Measurements from ENCODE around the gene HNRNPA0. TPM values are rescaled to one million over a fixed set of nuclear protein-coding genes. Genes with fewer than 3 reads are reported as not detected.

The HNRNPA0 gene
- total RNA-seq, 4 donors from 2014 or later = 5.9 to 44.7 (median 21.0) TPM

DNA sequence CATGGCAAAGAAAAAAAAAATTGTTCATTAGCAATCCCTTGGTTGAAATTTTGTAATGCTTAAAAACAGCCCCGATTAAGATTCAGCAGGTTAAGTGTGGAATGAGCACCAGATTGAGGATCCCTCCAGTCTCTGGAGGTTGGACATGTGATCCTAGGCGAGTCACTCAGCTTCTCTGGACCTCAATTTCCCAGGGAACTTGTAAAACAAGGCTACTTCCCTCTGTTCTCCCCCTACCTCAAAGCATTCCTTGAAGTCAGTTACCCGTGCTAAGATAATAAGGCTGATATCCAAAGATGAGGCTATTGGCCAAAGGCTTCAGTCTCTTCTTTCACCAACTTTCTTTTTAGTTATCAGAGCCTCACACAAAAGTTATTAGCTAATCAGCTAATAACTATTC lies 21.2 kb downstream of the HNRNPA0 start:
- TF ChIP-seq POLR2A (IDR thresholded peaks at IDR 0.05) (no peak), CTCF (IDR thresholded peaks at IDR 0.05) (no peak)
- no peak overlapping the region for H3K4me3 ChIP-seq
- H3K36me3 ChIP-seq = no peaks in the 10 kb centered on the region
- H3K4me1 ChIP-seq = peaks cover 0 to 6% of the 10 kb centered on the region in 2 donors
- DNase-seq = no peak
- intact Hi-C loops (cut with DNase I; ENCODE audit: low total_unique reads) = no loop called here
- no peaks in the 10 kb centered on the region for H3K9me3 ChIP-seq
- no peak overlapping the region for H3K27ac ChIP-seq
- H3K27me3 ChIP-seq = no peaks in the 10 kb centered on the region

DNA sequence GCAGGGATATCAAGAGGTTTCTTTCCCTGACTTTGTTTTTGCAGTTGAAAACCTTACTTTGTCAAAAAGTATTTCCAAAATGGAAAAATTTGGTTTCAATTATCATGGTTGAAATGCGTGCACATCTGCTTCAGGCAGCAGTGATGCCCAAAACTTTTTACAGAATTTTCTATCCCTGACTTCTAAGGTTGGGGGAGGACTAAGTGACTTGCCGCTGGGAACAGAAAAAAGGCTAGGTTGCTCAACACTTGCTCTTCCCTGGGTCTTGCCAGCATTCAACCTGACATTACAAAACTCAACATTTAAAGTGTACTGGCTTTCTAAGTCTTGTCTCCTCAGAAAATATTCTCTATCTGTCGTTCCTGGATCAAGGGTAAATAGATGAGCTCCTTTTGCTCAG lies 23.0 kb downstream of the HNRNPA0 start:
- Histone ChIP-seq H3K27ac (no peak overlapping the region), H3K27me3 (no peaks in the 10 kb centered on the region), H3K36me3 (no peaks in the 10 kb centered on the region), H3K4me1 (peaks cover 0 to 6% of the 10 kb centered on the region in 2 donors), H3K9me3 (no peaks in the 10 kb centered on the region), H3K4me3 (no peak overlapping the region)
- DNase-seq = peak in 1 of 2 donors; percentile 34
- intact Hi-C loops (cut with DNase I; ENCODE audit: low total_unique reads) = no loop called here
- TF ChIP-seq POLR2A (IDR thresholded peaks at IDR 0.05) (no peak), CTCF (IDR thresholded peaks at IDR 0.05) (no peak)

GRCh38 chr5:137730336-137730735 lies 23.8 kb downstream of the HNRNPA0 start:
- Histone ChIP-seq H3K27me3 (no peaks in the 10 kb centered on the region), H3K4me1 (no peaks in the 10 kb centered on the region), H3K36me3 (no peaks in the 10 kb centered on the region), H3K4me3 (no peak overlapping the region), H3K27ac (peak overlapping the region in 1 of 2 donors; percentile 22), H3K9me3 (no peaks in the 10 kb centered on the region)
- no peak for TF ChIP-seq POLR2A (IDR thresholded peaks at IDR 0.05)
- TF ChIP-seq CTCF (IDR thresholded peaks at IDR 0.05) = no peak
- DNase-seq = no peak
- intact Hi-C loops (cut with DNase I; ENCODE audit: low total_unique reads) = no loop called here

DNA sequence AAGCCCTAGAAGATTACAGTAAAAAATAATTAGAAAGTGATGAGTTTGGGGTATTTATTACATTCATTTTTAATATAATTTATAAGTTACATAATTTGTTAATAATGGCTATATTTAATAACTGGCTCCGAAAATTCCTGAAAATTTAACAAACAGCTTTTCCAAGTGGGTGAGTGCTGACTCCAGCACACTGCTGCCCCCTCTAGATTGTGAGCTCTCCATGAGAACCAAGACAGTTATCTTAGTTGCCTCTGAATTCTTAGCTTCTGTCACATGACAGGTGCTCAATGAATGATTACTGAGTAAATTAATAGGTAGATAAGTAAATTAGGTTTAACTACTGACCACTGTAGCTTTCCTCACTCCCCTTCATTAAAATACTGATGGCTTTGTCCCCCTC lies 26.1 kb downstream of the HNRNPA0 start:
- Histone ChIP-seq H3K9me3 (no peaks in the 10 kb centered on the region), H3K36me3 (no peaks in the 10 kb centered on the region), H3K27me3 (no peaks in the 10 kb centered on the region), H3K27ac (no peak overlapping the region), H3K4me3 (no peak overlapping the region), H3K4me1 (no peaks in the 10 kb centered on the region)
- DNase-seq = no peak
- intact Hi-C loops (cut with DNase I; ENCODE audit: low total_unique reads) = no loop called here
- no peak for TF ChIP-seq POLR2A (IDR thresholded peaks at IDR 0.05)
- no peak for TF ChIP-seq CTCF (IDR thresholded peaks at IDR 0.05)

- TF ChIP-seq POLR2A (IDR thresholded peaks at IDR 0.05) (no peak), CTCF (IDR thresholded peaks at IDR 0.05) (no peak)
- Histone ChIP-seq H3K4me1 (no peaks in the 10 kb centered on the region), H3K27ac (no peak overlapping the region), H3K4me3 (no peak overlapping the region), H3K27me3 (no peaks in the 10 kb centered on the region), H3K36me3 (no peaks in the 10 kb centered on the region), H3K9me3 (no peaks in the 10 kb centered on the region)
- intact Hi-C loops (cut with DNase I; ENCODE audit: low total_unique reads) = no loop called here
- DNase-seq = no peak
Measured at GRCh38 chr5:137727623-137728022, 26.5 kb downstream of the HNRNPA0 start.

Measured in uterus (tissue), 4 donors.